SK-N-SH treated with all-trans-retinoic acid at 6 μM for 48 hours (cell line): ENCODE data around the gene FAT4.
A peak's percentile ranks its signal among the peaks of the same experiment; 100 is the strongest.

Experiments
- ATAC-seq: fragments of 200-7000 bp; cut with Tn5 transposase; 3 replicates; pipeline ENCODE4 v1.9.1; 2020; ENCODE audit warnings: mild to moderate bottlenecking, moderate library complexity
- ARNTL ChIP-seq: fragments of 450-650 bp; formaldehyde crosslinking; IDR thresholded peaks from 2 replicates; pipeline ENCODE4 v1.5.0; 2020; ENCODE audit warnings: low read depth, mild to moderate bottlenecking, moderate library complexity, borderline replicate concordance
- BACH2 ChIP-seq: fragments of 250-450 bp; sonication (Bioruptor Pico); IDR thresholded peaks from 2 replicates; pipeline ENCODE4 v1.9.0; 2021; ENCODE audit warnings: mild to moderate bottlenecking, borderline replicate concordance
- CREB5 ChIP-seq: fragments of 250-450 bp; sonication (Bioruptor Pico); IDR thresholded peaks from 2 replicates; pipeline ENCODE4 v1.5.1; 2020; ENCODE audit warnings: low read depth, mild to moderate bottlenecking, moderate library complexity
- CSDC2 ChIP-seq: fragments of 250-450 bp; sonication (Bioruptor Pico); IDR thresholded peaks from 2 replicates; pipeline ENCODE4 v1.5.0; 2020; ENCODE audit warnings: mild to moderate bottlenecking, moderate library complexity
- ESRRG ChIP-seq: fragments of 250-450 bp; sonication (Bioruptor Pico); IDR thresholded peaks from 2 replicates; pipeline ENCODE4 v1.6.1; 2021; ENCODE audit warnings: mild to moderate bottlenecking
- GLIS3 ChIP-seq: fragments of 250-450 bp; sonication (Bioruptor Pico); IDR thresholded peaks from 2 replicates; pipeline ENCODE4 v1.5.0; 2020; ENCODE audit warnings: mild to moderate bottlenecking, moderate library complexity
- ISL1 ChIP-seq: fragments of 250-450 bp; sonication (Bioruptor Pico); IDR thresholded peaks from 2 replicates; pipeline ENCODE4 v2.1.2; 2022; ENCODE audit warnings: mild to moderate bottlenecking, moderate library complexity
- POU6F1 ChIP-seq: fragments of 250-450 bp; sonication (Bioruptor Pico); IDR thresholded peaks from 2 replicates; pipeline ENCODE4 v1.8.0; 2021; ENCODE audit warnings: low read depth, mild to moderate bottlenecking, moderate library complexity, borderline replicate concordance
- PPARA ChIP-seq: fragments of 250-450 bp; sonication (Bioruptor Pico); IDR thresholded peaks from 2 replicates; pipeline ENCODE4 v1.5.0; 2020; ENCODE audit warnings: mild to moderate bottlenecking, borderline replicate concordance
- RARB ChIP-seq: fragments of 250-450 bp; sonication (Bioruptor Pico); IDR thresholded peaks from 2 replicates; pipeline ENCODE4 v1.8.0; 2021; ENCODE audit warnings: mild to moderate bottlenecking, moderate library complexity
- SNAI2 ChIP-seq: fragments of 250-450 bp; sonication (Bioruptor Pico); IDR thresholded peaks from 2 replicates; pipeline ENCODE4 v1.5.0; 2020; ENCODE audit warnings: mild to moderate bottlenecking, moderate library complexity
- TCF4 ChIP-seq: fragments of 250-450 bp; sonication (Bioruptor Pico); IDR thresholded peaks from 2 replicates; pipeline ENCODE4 v1.8.0; 2021; ENCODE audit warnings: mild to moderate bottlenecking, moderate library complexity, borderline replicate concordance
- TOX ChIP-seq: fragments of 250-450 bp; sonication (Bioruptor Pico); IDR thresholded peaks from 2 replicates; pipeline ENCODE4 v1.8.0; 2021; ENCODE audit warnings: mild to moderate bottlenecking, moderate library complexity, borderline replicate concordance
- TSHZ2 ChIP-seq: fragments of 250-450 bp; sonication (Bioruptor Pico); IDR thresholded peaks from 2 replicates; pipeline ENCODE4 v1.5.0; 2020; ENCODE audit warnings: mild to moderate bottlenecking, moderate library complexity
- ZC3H10 ChIP-seq: fragments of 250-450 bp; sonication (Bioruptor Pico); IDR thresholded peaks from 2 replicates; pipeline ENCODE4 v1.5.1; 2021; ENCODE audit warnings: mild to moderate bottlenecking, moderate library complexity
- ZFP3 ChIP-seq: fragments of 250-450 bp; sonication (Bioruptor Pico); IDR thresholded peaks from 2 replicates; pipeline ENCODE4 v1.5.0; 2020; ENCODE audit warnings: mild to moderate bottlenecking, moderate library complexity
- ZNF565 ChIP-seq: fragments of 450-650 bp; formaldehyde crosslinking; conservative IDR thresholded peaks from 2 replicates; pipeline ENCODE4 v1.5.0; 2020; ENCODE audit warnings: low read depth, mild to moderate bottlenecking, moderate library complexity
- ZNF70 ChIP-seq: fragments of 450-650 bp; formaldehyde crosslinking; IDR thresholded peaks from 2 replicates; pipeline ENCODE4 v1.5.0; 2020; ENCODE audit warnings: mild to moderate bottlenecking, moderate library complexity
- ZNF8 ChIP-seq: fragments of 450-650 bp; formaldehyde crosslinking; IDR thresholded peaks from 2 replicates; pipeline ENCODE4 v1.5.0; 2020; ENCODE audit warnings: mild to moderate bottlenecking, moderate library complexity
- TF ChIP-seq, protein P1 (sequence below): fragments of 250-450 bp; sonication (Bioruptor Pico); IDR thresholded peaks from 2 replicates; pipeline ENCODE4 v1.8.0; 2020; ENCODE audit warnings: mild to moderate bottlenecking, moderate library complexity, borderline replicate concordance
- TF ChIP-seq, protein P2 (sequence below): fragments of 250-450 bp; sonication (Bioruptor Pico); IDR thresholded peaks from 2 replicates; pipeline ENCODE4 v1.5.1; 2021; ENCODE audit warnings: mild to moderate bottlenecking, moderate library complexity

The FAT4 gene

DNA sequence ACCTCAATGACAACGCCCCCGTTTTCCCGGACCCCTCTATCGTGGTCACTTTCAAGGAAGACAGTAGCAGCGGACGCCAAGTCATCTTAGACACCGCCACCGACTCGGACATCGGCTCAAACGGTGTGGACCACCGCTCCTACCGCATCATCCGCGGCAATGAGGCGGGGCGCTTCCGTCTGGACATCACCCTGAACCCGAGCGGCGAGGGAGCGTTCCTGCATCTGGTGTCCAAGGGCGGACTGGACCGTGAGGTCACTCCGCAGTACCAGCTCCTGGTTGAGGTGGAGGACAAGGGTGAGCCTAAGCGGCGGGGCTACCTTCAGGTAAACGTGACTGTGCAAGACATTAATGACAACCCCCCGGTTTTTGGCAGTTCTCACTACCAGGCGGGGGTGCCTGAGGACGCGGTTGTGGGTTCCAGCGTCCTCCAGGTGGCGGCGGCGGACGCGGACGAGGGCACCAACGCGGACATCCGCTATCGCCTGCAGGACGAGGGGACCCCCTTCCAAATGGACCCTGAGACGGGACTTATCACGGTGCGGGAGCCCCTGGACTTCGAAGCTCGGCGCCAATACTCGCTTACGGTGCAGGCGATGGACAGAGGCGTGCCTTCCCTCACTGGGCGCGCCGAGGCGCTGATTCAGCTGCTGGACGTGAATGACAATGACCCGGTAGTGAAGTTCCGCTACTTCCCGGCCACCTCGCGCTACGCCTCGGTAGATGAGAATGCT lies 2.2 kb downstream of the FAT4 start:
- 0 out of 3 replicates have a peak, but pooled peaks have one; percentile 1 for ATAC-seq

GRCh38 chr4:125317525-125317877 lies 2.7 kb downstream of the FAT4 start:
- peak; percentile 7; the same call in 2 of the 3 replicates for ATAC-seq
- TF ChIP-seq GLIS3 (CRISPR knock-in tag) (no peak), CSDC2 (no peak), ZNF8 (CRISPR knock-in tag) (no peak), ZNF70 (no peak), TOX (CRISPR knock-in tag) (no peak), SNAI2 (CRISPR knock-in tag) (no peak), CREB5 (no peak), ESRRG (CRISPR knock-in tag) (no peak), PPARA (CRISPR knock-in tag) (no peak), POU6F1 (CRISPR knock-in tag) (no peak), BACH2 (CRISPR knock-in tag) (no peak), ZFP3 (CRISPR knock-in tag) (no peak), TCF4 (CRISPR knock-in tag) (no peak), ISL1 (no peak)
- TF ChIP-seq, protein P1, sequence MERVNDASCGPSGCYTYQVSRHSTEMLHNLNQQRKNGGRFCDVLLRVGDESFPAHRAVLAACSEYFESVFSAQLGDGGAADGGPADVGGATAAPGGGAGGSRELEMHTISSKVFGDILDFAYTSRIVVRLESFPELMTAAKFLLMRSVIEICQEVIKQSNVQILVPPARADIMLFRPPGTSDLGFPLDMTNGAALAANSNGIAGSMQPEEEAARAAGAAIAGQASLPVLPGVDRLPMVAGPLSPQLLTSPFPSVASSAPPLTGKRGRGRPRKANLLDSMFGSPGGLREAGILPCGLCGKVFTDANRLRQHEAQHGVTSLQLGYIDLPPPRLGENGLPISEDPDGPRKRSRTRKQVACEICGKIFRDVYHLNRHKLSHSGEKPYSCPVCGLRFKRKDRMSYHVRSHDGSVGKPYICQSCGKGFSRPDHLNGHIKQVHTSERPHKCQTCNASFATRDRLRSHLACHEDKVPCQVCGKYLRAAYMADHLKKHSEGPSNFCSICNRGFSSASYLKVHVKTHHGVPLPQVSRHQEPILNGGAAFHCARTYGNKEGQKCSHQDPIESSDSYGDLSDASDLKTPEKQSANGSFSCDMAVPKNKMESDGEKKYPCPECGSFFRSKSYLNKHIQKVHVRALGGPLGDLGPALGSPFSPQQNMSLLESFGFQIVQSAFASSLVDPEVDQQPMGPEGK (CRISPR knock-in tag) = no peak
- TF ChIP-seq, all 23 proteins: peak for 0

More for the DNA sequence above, 2.2 kb downstream of the FAT4 start:
- TF ChIP-seq TOX (CRISPR knock-in tag) (no peak), PPARA (CRISPR knock-in tag) (no peak)

DNA sequence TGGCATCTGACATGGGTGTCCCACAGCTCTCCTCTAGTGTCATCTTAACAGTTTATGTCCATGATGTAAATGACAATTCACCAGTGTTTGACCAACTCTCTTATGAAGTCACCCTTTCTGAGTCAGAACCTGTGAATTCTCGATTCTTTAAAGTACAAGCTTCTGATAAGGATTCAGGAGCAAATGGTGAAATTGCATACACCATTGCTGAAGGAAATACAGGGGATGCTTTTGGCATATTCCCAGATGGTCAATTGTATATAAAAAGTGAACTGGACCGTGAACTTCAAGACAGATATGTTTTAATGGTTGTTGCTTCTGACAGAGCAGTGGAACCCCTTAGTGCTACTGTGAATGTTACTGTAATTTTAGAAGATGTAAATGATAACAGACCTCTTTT lies 4.6 kb downstream of the FAT4 start:
- TF ChIP-seq GLIS3 (CRISPR knock-in tag) (no peak), TCF4 (CRISPR knock-in tag) (no peak), BACH2 (CRISPR knock-in tag) (no peak), SNAI2 (CRISPR knock-in tag) (no peak), TOX (CRISPR knock-in tag) (no peak), ARNTL (CRISPR knock-in tag) (no peak), ZNF70 (no peak), CREB5 (no peak), PPARA (CRISPR knock-in tag) (no peak), CSDC2 (no peak), ZFP3 (CRISPR knock-in tag) (no peak), ZC3H10 (no peak), ZNF565 (CRISPR knock-in tag) (no peak), TSHZ2 (CRISPR knock-in tag) (no peak), ZNF8 (CRISPR knock-in tag) (no peak), RARB (CRISPR knock-in tag) (no peak), ISL1 (no peak)
- TF ChIP-seq, protein P1 (CRISPR knock-in tag) = no peak
- TF ChIP-seq, protein P2, sequence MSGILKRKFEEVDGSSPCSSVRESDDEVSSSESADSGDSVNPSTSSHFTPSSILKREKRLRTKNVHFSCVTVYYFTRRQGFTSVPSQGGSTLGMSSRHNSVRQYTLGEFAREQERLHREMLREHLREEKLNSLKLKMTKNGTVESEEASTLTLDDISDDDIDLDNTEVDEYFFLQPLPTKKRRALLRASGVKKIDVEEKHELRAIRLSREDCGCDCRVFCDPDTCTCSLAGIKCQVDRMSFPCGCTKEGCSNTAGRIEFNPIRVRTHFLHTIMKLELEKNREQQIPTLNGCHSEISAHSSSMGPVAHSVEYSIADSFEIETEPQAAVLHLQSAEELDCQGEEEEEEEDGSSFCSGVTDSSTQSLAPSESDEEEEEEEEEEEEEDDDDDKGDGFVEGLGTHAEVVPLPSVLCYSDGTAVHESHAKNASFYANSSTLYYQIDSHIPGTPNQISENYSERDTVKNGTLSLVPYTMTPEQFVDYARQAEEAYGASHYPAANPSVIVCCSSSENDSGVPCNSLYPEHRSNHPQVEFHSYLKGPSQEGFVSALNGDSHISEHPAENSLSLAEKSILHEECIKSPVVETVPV (CRISPR knock-in tag) = no peak
- no peak for ATAC-seq
